ENCODE data around the gene ADCY6. TPM values are rescaled to one million over a fixed set of nuclear protein-coding genes. Genes with fewer than 3 reads are reported as not detected.
A peak's percentile ranks its signal among the peaks of the same experiment; 100 is the strongest.

Gene ADCY6
- polyA plus RNA-seq (ENCODE audit: insufficient read length in 3 of 3) = 100 to 1,000 TPM in 1 of 3 donors, 10 to 100 TPM in 2; 77.3 to 101 (median 96.1) TPM
- long read RNA-seq, donor 1 = 0 reads
- long read RNA-seq, donor 2 = 0 reads
- long read RNA-seq, donor 3, full-length matches to known transcripts = 3 of 14 reads
- long read RNA-seq, donor 3, partial matches to known transcripts = 6 of 14 reads
- long read RNA-seq, donor 3, other reads (novel, unspliced or antisense) = 5 of 14 reads
- long read RNA-seq, donor 4, partial matches to known transcripts = 0 of 3 reads
- long read RNA-seq, donor 4, other reads (novel, unspliced or antisense) = 0 of 3 reads
- long read RNA-seq, donor 5 = 0 reads
- long read RNA-seq, donor 6, partial matches to known transcripts = 15 of 15 reads
- long read RNA-seq, donor 6, other reads (novel, unspliced or antisense) = 0 of 15 reads
- long read RNA-seq, donor 7, full-length matches to known transcripts = 2 of 2 reads
- long read RNA-seq, donor 7, partial matches to known transcripts = 0 of 2 reads
- long read RNA-seq, donor 7, other reads (novel, unspliced or antisense) = 0 of 2 reads
- long read RNA-seq, donor 8, full-length matches to known transcripts = 5 of 23 reads
- long read RNA-seq, donor 8, partial matches to known transcripts = 18 of 23 reads
- long read RNA-seq, donor 8, other reads (novel, unspliced or antisense) = 0 of 23 reads
- long read RNA-seq, donor 9, full-length matches to known transcripts = 1 of 1 reads
- long read RNA-seq, donor 9, partial matches to known transcripts = 0 of 1 reads
- long read RNA-seq, donor 9, other reads (novel, unspliced or antisense) = 0 of 1 reads
- long read RNA-seq, donor 10, full-length matches to known transcripts = 1 of 1 reads
- long read RNA-seq, donor 10, partial matches to known transcripts = 0 of 1 reads
- long read RNA-seq, donor 10, other reads (novel, unspliced or antisense) = 0 of 1 reads
- long read RNA-seq, donor 11, partial matches to known transcripts = 11 of 11 reads
- long read RNA-seq, donor 11, other reads (novel, unspliced or antisense) = 0 of 11 reads
- long read RNA-seq, donor 12 = 0 reads
- long read RNA-seq, donor 13 = 0 reads
- long read RNA-seq, donor 14, partial matches to known transcripts = 5 of 5 reads
- long read RNA-seq, donor 14, other reads (novel, unspliced or antisense) = 0 of 5 reads
- long read RNA-seq, donor 15 = 0 reads
- long read RNA-seq, donor 16, full-length matches to known transcripts = 5 of 46 reads
- long read RNA-seq, donor 16, partial matches to known transcripts = 36 of 46 reads
- long read RNA-seq, donor 16, other reads (novel, unspliced or antisense) = 5 of 46 reads

DNA sequence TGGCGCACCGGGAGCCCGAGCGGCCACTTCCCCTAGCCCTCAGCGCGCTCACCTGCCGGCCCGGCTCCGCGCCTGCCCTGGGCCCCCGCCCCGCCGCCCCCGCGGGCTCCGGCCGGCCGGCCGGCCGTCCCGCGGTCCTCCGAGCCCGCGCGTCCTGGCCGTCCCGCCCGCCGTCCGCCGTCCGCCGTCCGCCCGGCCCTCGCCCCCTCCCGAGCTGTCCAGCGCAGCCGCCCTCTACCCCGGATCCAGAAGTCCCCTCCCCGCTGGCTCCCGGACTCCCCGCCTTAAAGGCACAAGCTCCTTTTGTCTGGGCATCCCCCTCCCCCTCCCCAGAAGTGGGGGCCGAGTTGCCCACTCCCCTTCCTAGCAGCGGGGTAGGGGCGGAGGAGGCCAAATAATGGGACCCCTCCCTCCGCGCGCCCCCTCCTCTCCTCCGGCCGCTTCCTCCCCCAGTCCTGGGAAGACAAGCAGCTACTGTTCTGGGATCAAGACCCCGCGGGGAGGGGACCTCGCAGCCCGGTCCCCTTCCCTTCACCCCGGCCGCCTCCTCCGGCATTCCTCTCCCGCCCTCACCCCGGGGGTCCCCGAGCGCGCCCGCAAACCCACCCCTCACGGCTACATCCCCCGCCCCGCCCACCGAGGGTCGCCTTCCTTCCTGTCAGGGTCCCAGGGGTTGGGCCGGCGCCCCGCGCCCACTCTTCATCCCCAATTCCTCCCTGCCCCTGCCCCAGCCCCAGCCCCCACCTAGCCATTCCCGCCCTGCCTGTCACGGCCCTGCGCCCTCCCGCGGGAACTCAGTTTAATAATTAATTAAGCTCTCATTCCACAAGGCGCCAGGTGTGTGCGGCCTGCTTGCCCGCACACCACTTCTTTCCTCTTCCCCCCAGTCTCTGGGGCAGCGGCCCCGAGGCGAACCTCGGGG, at the start of gene ADCY6:
TSS of gene ADCY6 (minus strand) at position 236 of the 922 bp plus-strand sequence. CDS start 5,655 bp downstream, outside the sequence.
- DNase-seq (ENCODE audit: extremely low read depth in 1 of 11, low read depth in 9 of 11, low spot score in 4 of 11) = peak in 6 of 11 donors; percentile 71 to 86 (median 78)

DNA sequence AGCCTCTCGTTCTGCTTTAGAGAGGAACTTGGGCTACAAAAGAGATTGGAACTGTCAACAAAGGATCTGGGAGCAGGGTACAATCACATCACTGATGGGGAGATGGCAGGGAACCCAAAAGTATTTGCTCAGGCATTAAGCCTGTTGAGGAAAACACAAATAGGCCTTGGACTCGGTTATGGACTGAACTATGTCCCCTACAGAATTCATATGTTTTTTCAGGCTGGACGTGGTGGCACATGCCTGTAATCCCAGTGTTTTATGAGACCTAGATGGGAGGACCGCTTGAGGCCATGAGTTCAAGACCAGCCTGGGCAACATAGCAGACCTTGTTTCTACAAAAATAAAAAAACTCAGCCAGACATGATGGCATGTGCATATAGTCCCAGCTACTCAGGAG, 49.2 kb upstream of the ADCY6 start:
- no peak for DNase-seq (ENCODE audit: extremely low read depth in 1 of 11, low read depth in 9 of 11, low spot score in 4 of 11)

DNA sequence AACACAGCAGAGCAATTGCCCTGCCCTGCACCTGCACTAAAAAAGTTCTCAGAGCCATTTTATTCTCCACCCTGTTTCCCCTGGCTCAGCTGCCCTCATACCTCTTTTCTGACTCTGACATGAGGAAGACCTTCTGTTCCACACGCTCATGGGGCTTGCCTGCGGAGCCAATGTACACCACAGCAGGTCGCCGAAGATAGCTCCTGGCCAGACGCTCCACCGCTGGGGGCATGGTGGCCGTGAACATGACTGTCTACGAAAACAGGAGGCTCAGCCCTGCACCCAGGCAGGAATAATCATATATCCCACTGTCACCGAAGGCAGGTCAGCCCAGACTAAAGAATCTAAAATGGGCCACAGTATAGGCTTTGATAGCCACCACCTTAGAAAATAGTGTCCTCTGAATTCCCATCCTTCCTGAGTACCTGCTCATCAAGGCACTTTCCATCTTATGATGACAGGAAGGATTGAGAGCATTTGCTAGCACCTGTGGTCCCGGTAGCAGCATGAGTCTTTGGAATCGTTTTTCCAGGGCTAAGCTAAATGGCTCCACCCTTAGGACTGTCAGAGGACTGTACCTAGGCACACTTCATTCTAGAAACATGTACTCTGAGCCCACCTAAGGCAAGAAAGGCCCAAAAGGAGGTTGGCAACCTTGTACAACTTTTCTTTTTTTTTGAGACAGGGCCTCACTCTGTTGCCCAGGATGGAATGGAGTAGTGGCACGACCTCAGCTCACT, 43.6 kb upstream of the ADCY6 start:
- no peak for DNase-seq (ENCODE audit: extremely low read depth in 1 of 11, low read depth in 9 of 11, low spot score in 4 of 11)

DNA sequence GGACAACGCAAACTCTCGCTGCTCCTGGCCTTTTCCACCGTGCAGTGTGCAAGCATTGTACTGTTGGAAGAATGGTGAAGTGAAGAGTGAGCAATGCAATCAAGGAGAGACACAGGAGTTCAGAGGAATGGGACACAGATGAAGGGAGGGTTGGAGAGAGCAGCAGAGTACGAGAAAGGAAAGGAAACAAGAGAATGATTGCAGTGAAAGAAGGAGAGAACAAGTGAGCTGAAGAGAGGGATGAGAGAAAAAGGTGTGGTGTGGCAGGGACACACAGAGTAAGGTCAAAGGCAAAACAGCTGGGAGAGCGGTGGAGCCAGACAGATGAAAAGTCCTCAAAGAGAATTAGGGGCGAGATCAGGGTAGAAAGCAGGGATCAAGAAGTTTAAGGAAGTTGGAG, 42.4 kb upstream of the ADCY6 start:
- DNase-seq (ENCODE audit: extremely low read depth in 1 of 11, low read depth in 9 of 11, low spot score in 4 of 11) = no peak

DNA sequence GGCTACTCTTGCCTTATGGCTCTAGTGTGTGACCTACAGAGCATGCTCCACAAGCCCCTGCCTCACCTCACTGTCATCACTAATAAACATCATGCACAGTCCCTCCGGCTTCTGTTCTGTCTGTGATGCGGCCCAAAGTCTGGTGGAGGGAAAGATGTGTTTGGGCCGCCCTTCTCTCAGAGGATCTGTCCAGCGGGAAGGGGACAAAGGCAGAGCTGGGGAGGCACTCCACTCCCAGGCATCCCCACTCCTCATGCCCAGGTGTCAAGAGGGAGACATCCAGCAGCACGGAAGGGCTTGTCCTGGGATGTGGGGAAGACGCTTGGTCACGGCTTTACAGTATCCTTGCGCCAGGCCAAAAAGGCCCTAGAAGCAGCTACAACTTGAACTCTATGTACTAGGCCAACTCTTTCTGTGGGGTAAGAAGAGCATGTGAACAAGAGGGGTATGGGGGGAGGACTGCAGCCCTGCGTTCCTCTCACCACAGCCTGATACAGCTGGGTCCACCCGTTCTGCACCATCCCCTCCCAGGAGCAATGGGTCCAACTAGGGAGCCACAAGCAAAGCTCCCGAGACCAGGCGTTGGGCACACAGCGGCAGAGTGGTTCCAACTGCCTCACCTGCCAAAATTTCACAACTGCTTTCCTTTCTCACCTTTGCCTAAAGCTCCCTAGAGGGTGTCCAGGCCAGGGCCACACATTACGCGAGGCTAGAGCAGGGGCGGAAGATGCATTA, 40.1 kb upstream of the ADCY6 start:
- DNase-seq (ENCODE audit: extremely low read depth in 1 of 11, low read depth in 9 of 11, low spot score in 4 of 11) = no peak

DNA sequence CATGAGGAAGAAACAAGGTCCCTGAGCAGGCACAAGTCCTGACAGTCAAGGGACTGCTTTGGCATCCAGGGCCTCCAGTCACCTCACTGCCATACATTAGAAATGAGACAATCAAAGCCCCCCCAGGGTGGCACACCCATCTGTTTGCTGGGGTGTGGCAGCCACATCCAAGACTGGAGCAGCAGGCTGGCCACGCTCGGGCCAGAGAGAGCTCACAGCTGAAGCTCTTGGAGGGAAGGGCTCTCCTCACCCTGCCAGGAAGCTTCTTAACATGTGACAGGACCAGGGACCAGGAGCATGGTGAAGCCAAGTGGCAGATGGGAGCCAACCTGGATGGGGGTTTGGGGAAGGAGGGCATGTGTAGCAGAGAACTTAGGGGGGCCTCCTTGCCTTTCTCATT, 39.4 kb upstream of the ADCY6 start:
- DNase-seq (ENCODE audit: extremely low read depth in 1 of 11, low read depth in 9 of 11, low spot score in 4 of 11) = no peak

DNA sequence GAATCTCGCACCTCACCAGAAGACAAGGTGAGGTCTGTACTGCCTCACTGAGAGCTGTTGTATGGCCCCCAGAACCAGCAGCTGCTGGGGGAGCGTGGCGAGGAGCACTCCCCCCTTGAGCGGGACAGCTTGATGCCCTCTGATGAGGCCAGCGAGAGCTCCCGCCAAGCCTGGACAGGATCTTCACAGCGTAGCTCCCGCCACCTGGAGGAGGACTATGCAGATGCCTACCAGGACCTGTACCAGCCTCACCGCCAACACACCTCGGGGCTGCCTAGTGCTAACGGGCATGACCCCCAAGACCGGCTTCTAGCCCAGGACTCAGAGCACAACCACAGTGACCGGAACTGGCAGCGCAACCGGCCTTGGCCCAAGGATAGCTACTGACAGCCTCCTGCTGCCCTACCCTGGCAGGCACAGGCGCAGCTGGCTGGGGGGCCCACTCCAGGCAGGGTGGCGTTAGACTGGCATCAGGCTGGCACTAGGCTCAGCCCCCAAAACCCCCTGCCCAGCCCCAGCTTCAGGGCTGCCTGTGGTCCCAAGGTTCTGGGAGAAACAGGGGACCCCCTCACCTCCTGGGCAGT, 38.7 kb upstream of the ADCY6 start:
- DNase-seq (ENCODE audit: extremely low read depth in 1 of 11, low read depth in 9 of 11, low spot score in 4 of 11) = no peak

DNA sequence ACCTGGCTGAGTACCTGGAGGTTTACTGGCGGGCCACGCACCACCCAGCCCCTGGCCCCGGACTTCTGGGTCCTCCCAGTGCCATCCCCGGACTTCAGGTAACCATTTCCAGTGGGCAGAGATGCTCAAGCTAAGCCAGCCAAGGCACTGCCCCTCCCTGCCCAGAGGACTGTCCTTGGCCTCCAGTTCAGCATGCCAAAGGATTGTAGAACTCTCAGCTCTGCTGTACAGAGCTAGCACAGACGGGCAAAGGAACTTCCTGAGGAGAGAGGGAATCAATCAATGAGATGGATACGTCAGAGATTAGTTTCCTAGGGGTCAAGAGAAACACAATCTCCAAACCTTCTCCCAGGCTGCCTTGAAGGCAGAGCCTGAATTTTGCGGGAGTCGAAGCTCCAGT, 38.1 kb upstream of the ADCY6 start:
- no peak for DNase-seq (ENCODE audit: extremely low read depth in 1 of 11, low read depth in 9 of 11, low spot score in 4 of 11)

DNA sequence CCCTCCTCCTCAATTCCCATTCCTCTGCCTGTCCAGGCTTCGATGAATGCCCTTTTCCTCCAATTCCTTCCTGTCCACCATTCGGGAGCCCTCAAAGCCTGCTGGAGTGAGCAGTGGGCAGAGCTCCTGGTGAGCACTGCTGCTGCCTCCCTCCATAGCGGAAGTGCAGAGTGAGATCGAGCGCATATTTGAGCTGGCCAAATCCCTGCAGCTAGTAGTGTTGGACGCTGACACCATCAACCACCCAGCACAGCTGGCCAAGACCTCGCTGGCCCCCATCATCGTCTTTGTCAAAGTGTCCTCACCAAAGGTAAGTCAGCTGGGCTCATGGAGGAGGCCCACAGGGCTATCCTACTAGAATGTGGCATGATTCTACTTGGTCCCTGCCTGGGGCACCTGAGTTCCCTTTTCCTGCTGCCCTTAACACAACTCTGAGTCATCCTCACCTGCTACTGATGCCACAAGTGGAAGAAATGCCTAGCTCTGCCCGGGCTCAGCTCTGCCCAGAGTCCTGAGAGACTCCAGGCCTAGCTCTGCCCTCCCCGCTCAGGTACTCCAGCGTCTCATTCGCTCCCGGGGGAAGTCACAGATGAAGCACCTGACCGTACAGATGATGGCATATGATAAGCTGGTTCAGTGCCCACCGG, 37.4 kb upstream of the ADCY6 start:
- DNase-seq (ENCODE audit: extremely low read depth in 1 of 11, low read depth in 9 of 11, low spot score in 4 of 11) = no peak

DNA sequence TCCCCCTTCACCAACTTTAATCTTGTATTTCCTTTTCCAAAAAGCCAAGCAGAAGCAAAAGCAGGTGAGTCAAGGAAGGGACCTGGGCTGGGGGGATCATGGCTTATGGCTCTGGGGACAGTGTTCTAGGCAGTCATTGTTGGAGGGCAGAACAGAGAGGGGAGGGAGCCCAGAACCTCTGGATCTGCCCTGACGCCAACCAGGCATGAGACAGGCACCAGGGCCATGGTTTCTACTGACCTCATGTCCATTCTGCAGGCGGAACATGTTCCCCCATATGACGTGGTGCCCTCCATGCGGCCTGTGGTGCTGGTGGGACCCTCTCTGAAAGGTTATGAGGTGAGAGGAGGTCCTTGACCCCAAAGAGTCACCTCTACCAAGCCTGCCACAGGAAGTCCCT, 36.0 kb upstream of the ADCY6 start:
- DNase-seq (ENCODE audit: extremely low read depth in 1 of 11, low read depth in 9 of 11, low spot score in 4 of 11) = no peak

DNA sequence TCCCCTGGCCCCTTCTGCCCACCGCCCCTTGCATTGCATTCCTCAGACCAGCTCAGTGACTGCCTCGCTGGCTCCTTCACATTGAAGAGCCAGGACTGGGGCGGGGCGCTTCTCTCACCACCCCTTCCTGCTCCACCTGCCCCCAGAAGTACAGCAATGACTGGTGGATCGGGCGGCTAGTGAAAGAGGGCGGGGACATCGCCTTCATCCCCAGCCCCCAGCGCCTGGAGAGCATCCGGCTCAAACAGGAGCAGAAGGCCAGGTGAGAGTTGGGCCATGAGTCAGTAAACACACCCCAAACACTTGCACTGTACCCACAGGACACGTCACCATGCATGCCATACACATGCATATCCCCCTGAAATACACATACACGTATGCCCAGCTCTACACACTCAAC, 35.2 kb upstream of the ADCY6 start:
- DNase-seq (ENCODE audit: extremely low read depth in 1 of 11, low read depth in 9 of 11, low spot score in 4 of 11) = no peak

DNA sequence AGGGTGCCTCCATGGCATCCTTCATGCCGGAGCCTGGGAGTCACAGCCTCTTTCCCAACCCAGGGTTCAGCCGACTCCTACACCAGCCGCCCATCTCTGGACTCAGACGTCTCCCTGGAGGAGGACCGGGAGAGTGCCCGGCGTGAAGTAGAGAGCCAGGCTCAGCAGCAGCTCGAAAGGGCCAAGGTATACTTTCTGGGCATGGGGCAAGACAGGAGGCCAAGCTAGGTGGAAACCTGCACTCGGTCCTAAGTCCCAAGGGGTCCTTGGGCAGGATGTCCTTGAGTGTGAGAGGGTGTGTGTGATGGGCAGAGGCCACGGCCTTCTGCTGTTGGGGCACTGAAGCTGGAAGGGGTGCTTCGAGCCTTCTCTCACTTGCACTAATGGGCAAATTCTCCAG, 34.4 kb upstream of the ADCY6 start:
- DNase-seq (ENCODE audit: extremely low read depth in 1 of 11, low read depth in 9 of 11, low spot score in 4 of 11) = no peak

DNA sequence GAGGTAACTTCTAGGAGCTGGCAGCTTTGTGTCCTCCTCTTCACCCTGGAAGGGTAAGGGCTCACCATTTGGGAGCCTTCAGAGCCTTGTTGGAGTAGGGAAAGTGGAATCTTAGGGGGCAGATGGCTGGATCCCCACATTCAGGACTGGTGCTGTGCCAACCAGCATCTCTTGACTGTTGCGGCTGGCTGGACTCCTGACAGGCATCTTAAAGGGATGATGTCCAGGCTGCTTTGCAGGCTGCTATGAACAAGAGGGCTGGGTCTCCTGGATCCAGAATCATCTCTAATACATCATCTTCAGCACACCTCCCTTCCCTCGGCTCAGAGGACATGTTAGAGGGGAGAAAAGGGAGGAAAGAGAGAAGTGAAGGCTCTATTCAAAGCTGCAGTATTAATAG, 33.8 kb upstream of the ADCY6 start:
- no peak for DNase-seq (ENCODE audit: extremely low read depth in 1 of 11, low read depth in 9 of 11, low spot score in 4 of 11)

DNA sequence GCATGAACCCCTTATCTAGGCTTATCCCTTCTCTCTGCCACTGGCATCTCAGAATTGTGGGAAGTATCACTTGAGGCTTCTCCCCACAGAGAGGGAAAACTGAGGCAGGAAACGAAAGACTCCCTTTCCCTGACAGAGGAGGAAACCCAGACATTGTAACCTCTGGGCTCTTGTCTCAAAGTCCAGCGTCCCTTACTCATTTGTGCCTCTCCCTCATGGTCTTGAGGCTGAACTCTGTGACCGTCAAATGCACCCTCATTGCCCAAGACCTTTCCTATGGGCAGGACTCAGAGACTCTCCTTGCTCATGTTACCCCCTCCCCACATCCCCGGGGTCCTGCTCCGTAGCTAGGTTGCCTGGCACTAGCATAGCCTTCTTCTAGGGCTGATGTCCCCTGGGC, 33.2 kb upstream of the ADCY6 start:
- DNase-seq (ENCODE audit: extremely low read depth in 1 of 11, low read depth in 9 of 11, low spot score in 4 of 11) = no peak

DNA sequence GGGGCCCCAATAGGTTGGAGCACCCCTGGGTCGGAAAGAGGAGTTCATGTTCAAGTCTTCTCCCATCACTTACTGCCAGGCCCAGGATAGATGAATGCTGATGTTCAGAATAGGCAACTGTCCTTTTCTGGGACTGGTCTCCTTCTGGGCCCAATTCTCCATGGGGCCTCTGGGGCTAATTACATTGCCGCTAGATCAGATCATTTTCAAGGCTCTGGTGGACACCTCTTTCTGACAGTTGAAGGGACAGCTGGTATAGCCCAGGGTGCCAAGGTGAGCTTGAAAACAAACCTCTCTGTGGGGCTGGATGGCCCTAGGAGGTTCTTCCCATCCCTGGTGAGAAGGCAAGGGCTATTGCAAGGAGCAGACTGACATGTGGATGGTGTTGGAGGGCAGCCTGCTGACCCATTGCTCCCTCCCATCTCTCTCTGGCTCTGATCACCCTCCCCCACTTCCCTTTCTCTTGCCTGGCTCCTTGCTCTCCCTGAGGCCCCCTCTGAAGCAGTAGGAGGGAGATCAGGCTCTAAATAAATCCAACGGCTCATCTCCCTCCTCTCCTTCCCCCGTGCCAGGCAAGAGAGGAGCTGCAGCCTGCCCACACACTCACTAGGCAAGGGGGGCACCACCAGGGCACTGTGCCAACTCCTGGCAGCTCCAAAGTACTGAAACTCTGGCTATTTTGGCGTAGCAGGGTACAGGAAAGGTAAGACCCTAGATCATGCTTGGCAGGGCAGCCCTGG, 31.3 kb upstream of the ADCY6 start:
- DNase-seq (ENCODE audit: extremely low read depth in 1 of 11, low read depth in 9 of 11, low spot score in 4 of 11) = peak in 1 of 11 donors; percentile 22
